Hematopoietic multipotent progenitor cell treated with erythropoietin and hydrocortisone succinate and interleukin-3 and kit ligand, for 6 days (in vitro differentiated cells): ENCODE data around the gene COMMD1.
"Not testable (repeated sequence)": the region's sequence is repeated elsewhere in the genome, so short reads cannot be mapped to it uniquely, and the experiment has no call there.

ENCODE experiments used
- DNase-seq: peaks from one replicate; pipeline ENCODE4 v3.0.0-alpha.2; 2015

COMMD1 gene

GRCh38 chr2:62076980-62077638 is 171.6 kb downstream of the COMMD1 start:
- DNase-seq = no peak

GRCh38 chr2:62084801-62085200 is 179.3 kb downstream of the COMMD1 start:
- no peak for DNase-seq

- DNase-seq = no peak
Observed at GRCh38 chr2:62089658-62090057, 184.2 kb downstream of the COMMD1 start.

GRCh38 chr2:62091471-62091870 is 186.0 kb downstream of the COMMD1 start:
- DNase-seq = no peak

GRCh38 chr2:62099050-62099449 is 193.6 kb downstream of the COMMD1 start:
- no peak for DNase-seq

GRCh38 chr2:62099523-62100175 is 194.2 kb downstream of the COMMD1 start:
- DNase-seq = no peak

GRCh38 chr2:62101886-62102285 is 196.4 kb downstream of the COMMD1 start:
- DNase-seq = no peak

- DNase-seq = no peak
Observed at GRCh38 chr2:62102402-62102920, 197.0 kb downstream of the COMMD1 start.

GRCh38 chr2:62109554-62109953 is 204.1 kb downstream of the COMMD1 start:
- DNase-seq = no peak

GRCh38 chr2:62110415-62111025 is 205.0 kb downstream of the COMMD1 start:
- no peak for DNase-seq

GRCh38 chr2:62112179-62112578 is 206.7 kb downstream of the COMMD1 start:
- no peak for DNase-seq

- no peak for DNase-seq
Observed at GRCh38 chr2:62114564-62114963, 209.1 kb downstream of the COMMD1 start.

GRCh38 chr2:62116983-62117382 is 211.5 kb downstream of the COMMD1 start:
- no peak for DNase-seq

- DNase-seq = no peak
Observed at GRCh38 chr2:62118160-62118559, 212.7 kb downstream of the COMMD1 start.

GRCh38 chr2:62119311-62119974 is 214.0 kb downstream of the COMMD1 start:
- DNase-seq = peak; percentile 37

GRCh38 chr2:62126239-62126638 is 220.8 kb downstream of the COMMD1 start:
- DNase-seq = not testable (repeated sequence)

GRCh38 chr2:62133320-62133823 is 227.9 kb downstream of the COMMD1 start:
- no peak for DNase-seq

GRCh38 chr2:62136956-62137830 is 231.7 kb downstream of the COMMD1 start:
- no peak for DNase-seq

- DNase-seq = no peak
Observed at GRCh38 chr2:62140426-62141141, 235.1 kb downstream of the COMMD1 start.

GRCh38 chr2:62141142-62141740 is 235.8 kb downstream of the COMMD1 start:
- no peak for DNase-seq

GRCh38 chr2:62142054-62142453 is 236.6 kb downstream of the COMMD1 start:
- no peak for DNase-seq
